ENCODE results near the gene CDK6. TPM values are rescaled to one million over a fixed set of nuclear protein-coding genes. Genes with fewer than 3 reads are reported as not detected.

CDK6 gene
- total and polyA plus RNA-seq, 10 of the 15 experiments (the other 5 are each of a cell fraction or from before 2014, with no cell fraction given) = 8.0 to 118 (median 45.8) TPM

- TF ChIP-seq CUX1 (IDR thresholded peaks at IDR 0.05; ENCODE audit: insufficient replicate concordance, low read depth, low read length) = no peak
- no peak for TF ChIP-seq RBBP5 (conservative IDR thresholded peaks at IDR 0.05)
- no peak for TF ChIP-seq LARP7 (IDR thresholded peaks at IDR 0.05)
- TF ChIP-seq SMC3 (IDR thresholded peaks at IDR 0.05; ENCODE audit: borderline replicate concordance, low read length) = no peak
- TF ChIP-seq JUNB (IDR thresholded peaks at IDR 0.05) = no peak; the same call in 1 of the 2 replicates
- TF ChIP-seq USF1 (IDR thresholded peaks at IDR 0.05; ENCODE audit: borderline replicate concordance, extremely low read length, insufficient read depth, low read depth, low read length) = no peak
- TF ChIP-seq RUNX3 (IDR thresholded peaks at IDR 0.05; ENCODE audit: low read length) = no peak; the same call in 1 of the 2 replicates
- no peak for TF ChIP-seq CTCF (IDR thresholded peaks at IDR 0.05 in 2 of 3, conservative IDR thresholded peaks at IDR 0.05 in 1 of 3; ENCODE audit: control insufficient read depth in 2 of 3, extremely low read depth in 1 of 3, insufficient read depth in 1 of 3, low read depth in 3 of 3, low read length in 3 of 3)
- no peak for TF ChIP-seq BCLAF1 (IDR thresholded peaks at IDR 0.05)
- TF ChIP-seq RB1 (IDR thresholded peaks at IDR 0.05; ENCODE audit: borderline replicate concordance) = no peak
- no peak for TF ChIP-seq ZNF274 (IDR thresholded peaks at IDR 0.05; ENCODE audit: insufficient read depth, insufficient read length)
- no peak for TF ChIP-seq CHD2 (IDR thresholded peaks at IDR 0.05; ENCODE audit: borderline replicate concordance, low read depth, low read length)
- TF ChIP-seq GATAD2B (conservative IDR thresholded peaks at IDR 0.05; ENCODE audit: low read depth) = no peak
- TF ChIP-seq MYB (IDR thresholded peaks at IDR 0.05; ENCODE audit: borderline replicate concordance, low read depth, low read length) = no peak
- peak; percentile 60; the same call in 1 of the 2 replicates for TF ChIP-seq ZNF24 (IDR thresholded peaks at IDR 0.05)
- no peak for TF ChIP-seq RELA (IDR thresholded peaks at IDR 0.05; ENCODE audit: borderline replicate concordance, partially characterized antibody)
- TF ChIP-seq CREM (IDR thresholded peaks at IDR 0.05; ENCODE audit: low read depth) = peak; percentile 59; the same call in 1 of the 2 replicates
- peak; percentile 62 for TF ChIP-seq TBL1XR1 (IDR thresholded peaks at IDR 0.05; ENCODE audit: low read depth, low read length)
Observed at GRCh38 chr7:92634205-92634604, 202.2 kb downstream of the CDK6 start (continued).

All from GM12878 (cell line).